GM21367 (cell line): ENCODE data around the gene MPL.

ENCODE experiments used
- ATAC-seq: cut with Tn5 transposase; IDR thresholded peaks from one replicate; pipeline ENCODE4 v1.9.1; 2021; ENCODE audit not compliant: unreplicated experiment

MPL gene

DNA sequence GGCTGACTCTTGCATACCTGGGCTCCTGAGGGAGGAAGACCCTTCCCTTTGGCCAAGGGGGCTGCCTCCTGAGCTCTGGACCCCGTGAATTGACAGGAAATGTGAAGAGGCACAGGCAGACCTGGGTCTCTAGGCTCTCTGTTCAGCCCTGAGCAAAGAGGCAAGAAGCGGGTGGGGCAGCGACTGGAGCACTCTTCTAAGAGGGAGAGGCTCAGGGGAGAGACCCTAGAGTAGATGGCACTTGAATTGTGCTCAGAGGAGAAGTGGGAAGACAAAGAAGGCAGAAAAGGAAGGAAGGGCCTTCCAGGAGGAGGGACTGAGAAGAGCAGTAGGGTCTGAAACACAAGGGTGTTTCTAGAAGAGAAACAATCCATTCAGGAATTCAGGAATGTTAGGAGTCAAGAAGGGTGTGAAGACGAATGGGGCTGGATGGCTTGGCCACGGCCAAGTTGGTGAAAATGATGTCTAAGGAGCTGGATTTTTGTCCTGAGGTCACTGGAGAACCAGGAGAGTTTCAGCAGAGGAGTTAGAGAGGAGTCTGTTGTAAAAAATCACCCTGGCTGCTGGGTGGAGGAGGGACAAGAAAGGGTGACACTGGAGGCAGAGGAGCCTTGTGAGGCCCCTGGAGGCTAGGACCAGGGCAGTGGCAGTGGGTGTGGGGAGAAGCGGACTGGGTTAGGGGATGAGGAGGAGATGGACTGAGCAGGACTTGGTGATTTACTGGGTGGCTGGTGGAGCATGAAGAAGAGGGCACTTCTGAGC lies 31.5 kb upstream of the MPL start:
- ATAC-seq, result no peak

DNA sequence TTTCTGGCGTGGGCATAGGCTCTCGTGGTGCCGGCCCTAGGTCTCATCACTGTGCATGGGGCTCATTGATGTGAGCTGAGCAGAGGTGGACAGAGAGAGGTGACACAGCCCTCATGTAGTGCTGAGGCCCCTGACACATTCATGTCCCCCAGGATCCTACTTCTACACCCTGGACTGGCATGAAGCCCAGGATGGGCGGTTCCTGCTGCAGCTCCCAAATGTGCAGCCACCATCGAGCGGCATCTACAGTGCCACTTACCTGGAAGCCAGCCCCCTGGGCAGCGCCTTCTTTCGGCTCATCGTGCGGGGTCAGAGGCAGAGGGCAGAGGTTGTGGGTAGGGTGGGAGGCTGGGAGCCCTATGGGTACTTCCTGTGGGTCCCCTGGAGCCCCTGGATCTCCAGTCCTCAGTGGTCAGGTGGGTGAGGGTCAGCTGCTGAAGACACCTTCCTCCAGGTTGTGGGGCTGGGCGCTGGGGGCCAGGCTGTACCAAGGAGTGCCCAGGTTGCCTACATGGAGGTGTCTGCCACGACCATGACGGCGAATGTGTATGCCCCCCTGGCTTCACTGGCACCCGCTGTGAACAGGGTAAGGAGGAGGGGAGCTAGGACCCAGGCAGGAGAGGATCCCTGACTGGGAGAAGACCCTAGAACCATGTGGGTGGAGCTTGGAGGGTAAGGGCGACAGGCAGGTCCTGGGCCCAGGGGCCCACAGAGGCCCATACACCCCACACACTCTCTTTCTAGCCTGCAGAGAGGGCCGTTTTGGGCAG lies 30.7 kb upstream of the MPL start:
- no peak for ATAC-seq

DNA sequence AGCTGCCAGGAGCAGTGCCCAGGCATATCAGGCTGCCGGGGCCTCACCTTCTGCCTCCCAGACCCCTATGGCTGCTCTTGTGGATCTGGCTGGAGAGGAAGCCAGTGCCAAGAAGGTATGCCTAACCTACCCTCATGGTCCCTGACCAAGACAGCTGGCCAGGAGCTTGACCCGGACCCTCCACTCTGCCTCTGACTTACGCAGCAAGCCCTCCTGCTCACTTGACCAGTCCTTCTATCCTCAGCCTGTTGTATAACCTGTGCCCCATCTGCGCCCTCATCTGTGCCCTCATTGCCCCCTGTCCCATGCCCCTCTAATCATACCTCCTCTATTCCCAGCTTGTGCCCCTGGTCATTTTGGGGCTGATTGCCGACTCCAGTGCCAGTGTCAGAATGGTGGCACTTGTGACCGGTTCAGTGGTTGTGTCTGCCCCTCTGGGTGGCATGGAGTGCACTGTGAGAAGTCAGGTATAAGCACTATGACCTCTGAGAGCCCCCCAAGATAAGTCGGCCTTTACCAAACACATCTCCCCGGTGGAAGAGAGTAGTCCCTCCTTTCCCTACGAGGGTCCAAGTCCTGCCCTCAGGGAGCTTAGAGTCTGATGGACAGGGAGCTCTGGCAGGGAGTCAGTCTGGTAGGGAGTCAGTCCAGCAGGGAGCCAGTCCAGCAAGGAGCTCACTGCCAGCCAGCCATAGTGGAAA lies 30.0 kb upstream of the MPL start:
- ATAC-seq, result no peak

DNA sequence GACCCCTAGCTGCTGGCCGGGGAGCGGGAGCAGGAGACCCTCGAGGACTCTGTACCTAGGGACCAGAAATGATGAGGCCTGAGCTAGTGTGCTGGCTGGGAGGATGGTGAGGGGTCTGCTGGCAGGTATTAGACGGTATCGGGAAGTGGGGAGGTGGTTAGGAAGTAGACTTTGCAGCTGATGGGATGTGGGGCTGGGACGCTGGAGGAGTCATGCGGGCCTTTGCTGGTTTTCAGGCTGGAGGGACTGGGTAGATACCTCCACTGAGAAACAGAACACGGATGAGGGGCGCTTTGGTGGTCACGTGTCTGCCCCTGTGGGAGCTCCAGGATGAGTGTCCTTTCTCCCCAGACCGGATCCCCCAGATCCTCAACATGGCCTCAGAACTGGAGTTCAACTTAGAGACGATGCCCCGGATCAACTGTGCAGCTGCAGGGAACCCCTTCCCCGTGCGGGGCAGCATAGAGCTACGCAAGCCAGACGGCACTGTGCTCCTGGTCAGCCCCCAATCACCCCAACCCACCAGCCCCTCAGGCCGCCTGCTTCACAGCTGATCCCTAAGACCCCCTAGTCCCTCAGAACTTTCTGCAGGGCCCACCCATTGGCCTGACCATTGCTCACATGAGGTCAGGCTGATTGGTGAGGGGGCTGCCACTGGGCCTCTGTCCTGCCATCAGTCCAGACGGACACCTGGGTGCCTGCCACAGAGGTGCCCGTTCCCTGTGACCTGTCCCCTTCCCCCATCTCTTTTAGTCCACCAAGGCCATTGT lies 28.8 kb upstream of the MPL start:
- ATAC-seq, result no peak

DNA sequence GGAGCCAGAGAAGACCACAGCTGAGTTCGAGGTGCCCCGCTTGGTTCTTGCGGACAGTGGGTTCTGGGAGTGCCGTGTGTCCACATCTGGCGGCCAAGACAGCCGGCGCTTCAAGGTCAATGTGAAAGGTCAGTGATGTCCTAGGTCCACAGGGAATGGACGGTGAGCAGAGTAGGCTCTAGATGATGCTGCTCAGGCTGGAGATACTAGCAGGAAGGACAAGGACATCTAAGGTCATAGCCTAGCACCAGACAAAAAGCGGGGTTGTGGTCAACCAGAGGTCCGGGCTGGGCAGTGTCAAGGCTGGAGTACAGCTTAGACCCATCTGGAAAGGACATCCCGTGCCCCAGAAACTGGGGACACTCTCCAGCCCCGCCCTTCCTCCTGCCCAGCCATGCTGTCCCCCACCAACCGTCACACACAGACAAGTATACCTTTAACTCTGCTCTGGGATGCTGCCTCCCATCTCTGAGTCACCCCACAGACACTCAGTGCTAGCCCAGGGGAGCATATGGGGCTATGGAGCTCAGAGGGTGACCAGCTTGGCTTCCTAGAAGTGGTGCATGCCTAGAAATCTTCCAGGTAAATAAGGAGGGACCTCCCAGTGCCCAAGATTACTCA lies 28.1 kb upstream of the MPL start:
- ATAC-seq, result no peak

DNA sequence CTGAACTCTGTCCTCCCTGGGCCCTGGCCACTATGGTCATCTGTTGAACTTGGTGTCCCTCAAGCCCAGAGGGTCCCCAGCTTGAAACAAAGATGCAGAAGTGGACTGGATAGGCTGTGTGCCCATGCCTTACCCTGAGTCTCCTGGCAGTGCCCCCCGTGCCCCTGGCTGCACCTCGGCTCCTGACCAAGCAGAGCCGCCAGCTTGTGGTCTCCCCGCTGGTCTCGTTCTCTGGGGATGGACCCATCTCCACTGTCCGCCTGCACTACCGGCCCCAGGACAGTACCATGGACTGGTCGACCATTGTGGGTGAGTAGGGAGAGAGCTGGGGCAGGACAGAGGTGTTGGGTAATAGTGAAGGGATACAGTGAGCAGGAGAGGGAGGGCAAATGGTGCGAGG lies 26.1 kb upstream of the MPL start:
- no peak for ATAC-seq

DNA sequence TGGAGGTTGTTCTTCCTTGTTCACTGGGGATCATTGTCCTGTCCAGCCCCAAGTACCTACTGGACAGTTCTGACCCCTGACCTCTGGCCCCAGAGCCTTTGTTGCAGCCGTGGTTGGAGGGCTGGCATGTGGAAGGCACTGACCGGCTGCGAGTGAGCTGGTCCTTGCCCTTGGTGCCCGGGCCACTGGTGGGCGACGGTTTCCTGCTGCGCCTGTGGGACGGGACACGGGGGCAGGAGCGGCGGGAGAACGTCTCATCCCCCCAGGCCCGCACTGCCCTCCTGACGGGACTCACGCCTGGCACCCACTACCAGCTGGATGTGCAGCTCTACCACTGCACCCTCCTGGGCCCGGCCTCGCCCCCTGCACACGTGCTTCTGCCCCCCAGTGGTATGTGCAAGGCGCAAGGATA lies 25.4 kb upstream of the MPL start:
- ATAC-seq, result no peak

DNA sequence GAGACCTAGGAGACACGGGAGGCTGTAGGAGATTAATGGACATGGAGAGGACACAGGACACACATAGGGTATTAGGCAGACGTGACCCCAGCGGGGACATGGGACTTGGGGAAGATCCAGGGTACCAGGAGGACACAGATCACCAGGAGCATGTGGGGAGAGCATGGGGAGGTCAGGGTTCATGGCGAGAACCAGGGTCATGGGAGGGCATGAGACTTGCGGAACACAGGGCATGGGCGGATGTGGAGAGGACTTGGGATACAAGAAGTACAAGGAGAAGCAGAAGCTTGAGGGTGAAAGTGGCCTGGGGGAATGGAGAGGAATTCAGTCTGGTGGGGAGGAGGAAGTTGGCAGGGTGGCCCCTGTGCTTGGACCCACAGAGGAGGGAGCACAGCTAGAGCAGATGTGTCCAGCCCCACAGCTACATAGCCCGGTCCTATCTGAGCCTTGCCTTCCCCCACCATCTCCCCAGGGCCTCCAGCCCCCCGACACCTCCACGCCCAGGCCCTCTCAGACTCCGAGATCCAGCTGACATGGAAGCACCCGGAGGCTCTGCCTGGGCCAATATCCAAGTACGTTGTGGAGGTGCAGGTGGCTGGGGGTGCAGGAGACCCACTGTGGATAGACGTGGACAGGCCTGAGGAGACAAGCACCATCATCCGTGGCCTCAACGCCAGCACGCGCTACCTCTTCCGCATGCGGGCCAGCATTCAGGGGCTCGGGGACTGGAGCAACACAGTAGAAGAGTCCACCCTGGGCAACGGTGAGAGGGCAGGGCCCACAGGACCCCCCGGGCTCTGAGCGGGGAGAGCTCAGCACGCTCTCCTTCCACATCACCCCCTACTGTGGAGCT lies 24.7 kb upstream of the MPL start:
- no peak for ATAC-seq

DNA sequence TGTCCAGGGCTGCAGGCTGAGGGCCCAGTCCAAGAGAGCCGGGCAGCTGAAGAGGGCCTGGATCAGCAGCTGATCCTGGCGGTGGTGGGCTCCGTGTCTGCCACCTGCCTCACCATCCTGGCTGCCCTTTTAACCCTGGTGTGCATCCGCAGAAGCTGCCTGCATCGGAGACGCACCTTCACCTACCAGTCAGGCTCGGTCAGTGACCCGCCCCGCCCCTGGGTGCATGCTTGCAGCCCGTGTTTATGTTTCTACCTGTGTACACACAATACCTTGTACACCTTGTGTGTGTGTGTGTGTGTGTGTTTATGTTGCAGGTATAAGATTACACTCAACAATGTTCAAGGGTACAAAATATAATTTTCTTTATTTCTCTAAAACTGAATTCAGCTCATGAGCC lies 23.8 kb upstream of the MPL start:
- ATAC-seq, result no peak

DNA sequence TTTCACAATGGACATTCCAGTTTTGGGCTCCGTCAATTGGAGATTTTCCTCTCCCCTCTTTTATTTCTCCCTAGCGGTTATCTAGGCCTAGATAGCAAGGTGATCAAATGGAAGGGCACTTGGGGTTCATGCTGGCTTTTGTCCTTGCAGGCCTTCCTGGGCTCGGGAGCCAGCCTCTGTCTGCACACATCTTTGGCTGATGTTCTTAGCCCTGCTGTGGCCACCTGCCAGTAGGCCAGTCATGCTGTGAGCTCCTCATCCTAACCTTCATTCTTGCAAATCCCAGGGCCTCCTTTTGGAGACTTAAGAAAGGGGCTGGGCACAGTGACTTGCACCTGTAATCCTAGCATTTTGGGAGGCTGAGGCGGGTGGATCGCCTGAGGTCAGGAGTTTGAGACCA lies 23.4 kb upstream of the MPL start:
- no peak for ATAC-seq

DNA sequence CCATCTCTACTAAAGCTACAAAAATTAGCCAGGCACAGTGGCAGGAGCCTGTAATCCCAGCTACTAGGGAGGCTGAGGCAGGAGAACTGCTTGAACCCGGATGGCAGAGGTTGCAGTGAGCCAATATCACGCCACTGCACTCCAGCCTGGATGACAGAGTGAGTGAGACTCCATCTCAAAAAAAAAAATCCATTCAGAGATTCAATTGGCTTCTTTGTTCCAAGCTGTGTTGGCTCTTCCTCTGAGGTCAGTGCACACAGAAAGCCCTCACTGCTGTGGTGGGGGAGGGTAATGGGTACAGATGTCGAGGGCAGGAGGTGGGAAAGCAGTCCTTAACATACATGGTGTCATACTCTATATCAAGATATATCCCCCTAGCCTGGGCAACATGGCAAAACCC lies 22.1 kb upstream of the MPL start:
- ATAC-seq, result no peak

DNA sequence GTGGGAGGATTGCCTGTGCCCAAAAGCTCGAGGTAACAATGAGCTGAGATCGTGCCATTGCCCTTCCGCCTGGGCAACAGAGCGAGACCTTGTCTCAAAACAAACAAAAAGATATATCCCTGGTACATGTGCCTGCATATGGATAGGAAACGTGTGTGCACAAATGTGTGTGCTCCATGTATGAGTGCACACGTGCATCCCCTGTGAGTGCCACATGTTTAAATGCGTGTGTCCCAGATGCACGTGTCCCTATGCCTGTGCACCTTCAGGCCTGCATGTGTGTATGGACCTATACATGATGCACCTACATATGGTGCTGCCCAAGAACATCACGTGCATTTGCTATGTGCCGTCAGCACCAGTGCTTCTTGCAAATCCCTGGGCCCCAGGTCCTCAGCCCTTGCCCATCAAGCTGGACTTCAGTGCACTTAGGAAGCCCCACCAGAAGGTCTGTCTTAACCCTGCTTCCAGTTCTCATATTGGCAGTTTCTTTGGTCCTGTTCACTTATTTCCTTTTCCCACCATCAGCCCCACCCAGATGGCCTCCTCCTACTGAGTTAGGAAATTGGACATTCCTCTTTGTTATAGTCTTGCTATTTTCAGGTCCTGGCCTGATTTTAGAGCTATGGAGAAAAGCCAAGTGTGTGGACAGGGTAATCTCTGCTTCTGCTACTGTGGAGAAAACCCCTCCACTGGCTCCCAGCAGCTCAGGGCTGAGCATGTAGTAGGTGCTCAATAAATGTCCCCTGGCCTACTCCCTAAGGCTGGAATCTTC lies 21.5 kb upstream of the MPL start:
- ATAC-seq, result no peak

DNA sequence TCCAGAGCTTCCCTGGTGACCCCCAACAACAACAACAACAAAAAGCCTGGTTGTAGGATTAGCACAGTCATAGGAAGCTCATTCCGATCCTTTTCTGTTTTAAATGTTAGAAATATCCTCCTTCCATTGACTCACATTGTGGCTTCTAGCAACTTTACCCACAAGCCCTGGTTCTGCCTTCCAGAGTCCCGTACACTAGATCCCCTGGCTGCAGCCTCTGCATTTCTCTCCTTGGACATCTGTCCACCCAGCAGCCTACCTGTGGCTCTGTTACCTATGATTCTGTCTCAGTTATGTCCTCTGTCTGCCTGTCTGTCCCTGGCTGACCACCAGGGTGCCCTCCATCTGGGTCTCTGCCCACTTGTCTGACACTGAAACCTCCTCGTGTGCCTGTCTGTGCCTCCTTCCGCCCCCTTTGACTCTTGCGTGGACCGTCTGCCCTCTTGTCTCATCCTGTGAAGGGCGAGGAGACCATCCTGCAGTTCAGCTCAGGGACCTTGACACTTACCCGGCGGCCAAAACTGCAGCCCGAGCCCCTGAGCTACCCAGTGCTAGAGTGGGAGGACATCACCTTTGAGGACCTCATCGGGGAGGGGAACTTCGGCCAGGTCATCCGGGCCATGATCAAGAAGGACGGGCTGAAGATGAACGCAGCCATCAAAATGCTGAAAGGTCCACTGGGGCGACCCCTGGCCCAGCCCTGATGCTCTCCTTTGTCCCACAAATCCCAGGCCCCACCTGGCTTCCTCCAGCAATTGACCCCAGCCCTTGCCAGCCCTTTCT lies 20.7 kb upstream of the MPL start:
- no peak for ATAC-seq

DNA sequence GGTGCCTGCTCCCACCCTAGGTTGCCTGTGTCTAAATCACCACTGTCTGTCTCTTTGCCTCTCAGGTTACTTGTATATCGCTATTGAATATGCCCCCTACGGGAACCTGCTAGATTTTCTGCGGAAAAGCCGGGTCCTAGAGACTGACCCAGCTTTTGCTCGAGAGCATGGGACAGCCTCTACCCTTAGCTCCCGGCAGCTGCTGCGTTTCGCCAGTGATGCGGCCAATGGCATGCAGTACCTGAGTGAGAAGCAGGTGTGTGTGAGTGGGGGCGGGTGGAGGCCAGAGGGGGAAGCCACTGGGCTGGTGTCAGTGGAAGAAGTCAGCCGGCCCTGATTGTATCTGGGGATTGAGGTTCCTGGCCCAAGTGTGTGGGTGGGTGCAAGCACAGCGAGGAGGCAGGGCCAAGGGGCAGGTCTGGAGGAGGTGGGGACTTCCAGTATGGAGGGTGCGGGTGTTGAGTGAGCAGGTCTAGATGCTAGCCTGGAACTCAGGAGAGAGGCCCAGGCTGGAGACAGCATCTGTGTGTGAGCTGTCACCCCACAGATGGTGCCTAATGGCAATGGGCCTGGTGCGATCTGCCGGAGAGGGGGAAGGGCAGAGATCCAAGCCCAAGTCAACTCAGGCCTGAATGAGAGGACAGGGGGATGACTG lies 19.7 kb upstream of the MPL start:
- ATAC-seq, result no peak

DNA sequence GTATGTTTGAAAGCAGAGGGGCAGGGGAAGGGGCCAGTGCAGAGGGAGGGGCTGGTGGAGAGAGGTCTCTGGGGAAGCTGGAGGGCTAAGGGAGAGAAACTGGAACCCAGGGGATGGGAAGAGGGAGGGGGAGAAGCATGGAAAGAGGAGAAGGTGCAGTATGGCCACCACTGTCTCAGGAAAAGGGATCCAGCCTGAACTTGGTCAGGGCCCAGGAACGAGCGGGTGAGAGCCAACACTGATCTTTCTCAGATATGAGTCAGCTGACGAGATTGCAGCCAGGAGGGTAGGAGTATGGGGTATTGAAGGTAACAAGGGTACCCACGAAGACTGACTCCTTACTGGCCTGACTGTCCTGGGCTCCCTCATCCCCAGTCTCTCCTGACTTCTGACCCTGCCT lies 18.8 kb upstream of the MPL start:
- ATAC-seq, result no peak

DNA sequence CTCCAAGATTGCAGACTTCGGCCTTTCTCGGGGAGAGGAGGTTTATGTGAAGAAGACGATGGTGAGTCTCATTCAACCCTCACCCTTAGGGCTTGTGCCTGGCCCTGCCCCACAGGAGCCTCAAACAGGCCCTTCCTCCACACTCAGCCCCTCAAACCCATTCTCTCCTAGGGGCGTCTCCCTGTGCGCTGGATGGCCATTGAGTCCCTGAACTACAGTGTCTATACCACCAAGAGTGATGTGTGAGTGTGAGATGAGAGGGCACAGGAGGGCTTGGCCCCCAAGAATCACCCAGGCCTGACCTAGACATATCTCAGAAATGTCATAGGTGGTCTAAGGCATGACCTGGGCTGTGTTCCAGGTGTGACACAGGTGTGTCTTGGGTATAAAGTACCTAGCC lies 18.3 kb upstream of the MPL start:
- no peak for ATAC-seq

DNA sequence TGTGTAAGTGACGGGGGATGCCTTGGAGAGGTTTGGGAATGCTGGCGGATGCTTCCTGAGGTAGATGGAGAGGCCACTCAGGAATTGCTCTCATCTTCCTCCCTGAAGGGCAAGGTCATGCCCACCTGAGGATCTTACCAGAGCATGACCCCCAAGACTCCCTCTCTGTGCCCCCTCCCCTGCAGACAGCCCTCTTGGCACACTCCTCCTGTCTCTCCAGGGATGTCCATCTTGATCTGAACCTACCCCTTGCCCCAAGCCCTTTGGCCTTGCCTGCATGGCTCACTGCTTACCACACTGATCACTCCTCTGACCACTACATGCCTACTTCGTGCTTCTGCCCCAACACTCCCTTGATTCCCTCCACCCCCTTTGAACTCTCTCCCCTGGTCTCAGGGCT lies 17.9 kb upstream of the MPL start:
- no peak for ATAC-seq

DNA sequence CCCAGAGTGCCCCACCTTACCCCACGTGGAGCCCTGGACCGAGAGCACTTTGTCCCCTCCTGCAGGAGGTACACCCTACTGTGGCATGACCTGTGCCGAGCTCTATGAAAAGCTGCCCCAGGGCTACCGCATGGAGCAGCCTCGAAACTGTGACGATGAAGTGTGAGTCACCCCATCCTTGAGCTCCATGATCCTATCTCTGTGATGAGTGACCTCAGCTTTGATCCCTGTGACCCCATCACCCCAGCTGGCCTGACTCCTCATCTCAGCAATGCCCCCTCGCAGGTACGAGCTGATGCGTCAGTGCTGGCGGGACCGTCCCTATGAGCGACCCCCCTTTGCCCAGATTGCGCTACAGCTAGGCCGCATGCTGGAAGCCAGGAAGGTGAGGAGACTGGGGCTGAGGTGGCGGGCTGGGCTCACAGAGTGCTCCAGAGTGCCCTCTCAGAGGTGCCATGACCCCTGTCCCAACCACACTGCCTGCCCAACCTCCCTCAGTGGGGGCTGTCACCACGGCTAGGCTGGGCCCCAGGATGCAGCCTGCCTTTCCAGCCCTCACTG lies 16.2 kb upstream of the MPL start:
- ATAC-seq, result no peak
